ENCODE measurements around the gene CATSPERE.
"Not testable (repeated sequence)": the region's sequence is repeated elsewhere in the genome, so short reads cannot be mapped to it uniquely, and the experiment has no call there.

The CATSPERE gene

DNA sequence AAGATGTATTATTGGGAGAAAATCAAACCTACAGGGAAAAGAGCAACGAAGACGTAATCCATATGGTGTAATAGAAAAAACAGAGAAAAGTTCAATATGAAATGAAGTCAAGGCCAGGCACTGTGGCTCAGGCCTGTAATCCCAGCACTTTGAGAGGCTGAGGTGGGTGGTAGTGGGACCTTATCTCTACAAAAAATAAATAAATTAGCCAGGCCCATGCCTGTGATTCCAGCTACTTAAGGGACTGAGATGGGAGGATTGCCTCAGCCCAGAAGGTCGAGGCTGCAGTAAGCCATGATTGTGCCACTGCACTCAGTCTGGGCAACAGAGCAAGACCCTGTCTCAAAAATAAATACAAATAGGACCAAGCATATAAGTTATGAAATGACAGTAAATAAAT, 203.3 kb downstream of the CATSPERE start:
- DNase-seq (ENCODE audit: low read depth in 2 of 2), result no peak

DNA sequence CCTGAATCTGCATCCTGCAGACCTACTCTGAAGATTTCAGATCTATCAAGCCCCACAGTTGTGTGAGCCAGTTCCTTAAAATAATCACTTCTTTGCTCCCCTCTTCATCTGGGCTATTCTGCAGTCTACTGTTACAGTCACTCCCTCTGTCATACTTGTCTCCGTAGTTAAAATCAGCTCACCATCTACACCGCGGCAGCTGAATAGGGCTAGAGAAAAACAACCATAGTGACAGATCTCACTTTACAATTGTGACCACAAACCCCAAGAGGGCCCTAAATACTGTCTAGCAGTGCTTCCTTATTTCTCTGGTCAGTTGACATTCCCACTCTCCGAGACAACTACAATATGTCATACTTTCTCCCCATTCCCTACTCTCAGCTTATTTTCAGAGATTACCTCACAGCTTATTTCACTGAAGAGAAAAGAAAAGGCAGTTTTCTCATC, 204.7 kb downstream of the CATSPERE start:
- no peak for DNase-seq (ENCODE audit: low read depth in 2 of 2)

GRCh38 chr1:244666672-244667418, 205.8 kb downstream of the CATSPERE start:
- DNase-seq (ENCODE audit: low read depth in 2 of 2), result not testable (repeated sequence)

GRCh38 chr1:244667797-244668196, 206.7 kb downstream of the CATSPERE start:
- DNase-seq (ENCODE audit: low read depth in 2 of 2), result no peak

- DNase-seq (ENCODE audit: low read depth in 2 of 2), result no peak
Observed at GRCh38 chr1:244672946-244673682, 212.0 kb downstream of the CATSPERE start.

DNA sequence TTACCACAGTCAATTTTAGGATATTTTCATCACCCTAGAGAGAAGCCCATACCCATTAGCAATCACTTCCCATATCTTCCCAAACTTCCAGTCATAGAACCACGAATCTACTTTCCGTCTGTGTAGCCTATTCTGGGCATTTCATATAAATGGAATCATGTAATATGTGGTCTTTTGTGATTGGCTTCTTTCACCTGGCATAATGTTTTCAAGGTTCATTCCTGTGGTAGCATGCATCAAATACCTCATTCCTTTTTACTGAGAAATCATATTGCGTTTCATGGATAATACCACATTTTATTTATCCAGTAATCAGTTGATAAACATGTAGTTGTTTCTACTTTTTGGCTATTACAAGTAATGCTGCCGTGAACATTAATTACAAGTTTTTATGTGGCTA, 213.4 kb downstream of the CATSPERE start:
- no peak for DNase-seq (ENCODE audit: low read depth in 2 of 2)

DNA sequence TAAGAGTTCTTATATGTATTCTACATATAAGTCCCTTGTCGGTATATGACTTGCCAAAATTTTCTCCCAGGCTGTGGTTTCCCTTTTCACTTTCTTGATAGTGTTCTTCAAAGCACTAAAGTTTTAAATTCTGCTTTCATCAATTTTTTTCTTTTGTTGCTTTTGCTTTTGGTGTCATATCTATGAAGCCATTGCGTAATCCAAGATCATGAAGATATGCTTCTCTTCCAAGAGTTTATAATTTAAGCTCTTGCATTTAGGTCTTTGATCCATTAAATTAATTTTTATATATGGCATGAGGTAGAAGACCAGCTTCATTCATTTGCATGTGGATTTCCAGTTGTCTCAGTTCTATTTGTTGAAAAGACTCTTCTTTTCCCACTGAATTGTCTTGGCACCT, 214.1 kb downstream of the CATSPERE start:
- no peak for DNase-seq (ENCODE audit: low read depth in 2 of 2)

DNA sequence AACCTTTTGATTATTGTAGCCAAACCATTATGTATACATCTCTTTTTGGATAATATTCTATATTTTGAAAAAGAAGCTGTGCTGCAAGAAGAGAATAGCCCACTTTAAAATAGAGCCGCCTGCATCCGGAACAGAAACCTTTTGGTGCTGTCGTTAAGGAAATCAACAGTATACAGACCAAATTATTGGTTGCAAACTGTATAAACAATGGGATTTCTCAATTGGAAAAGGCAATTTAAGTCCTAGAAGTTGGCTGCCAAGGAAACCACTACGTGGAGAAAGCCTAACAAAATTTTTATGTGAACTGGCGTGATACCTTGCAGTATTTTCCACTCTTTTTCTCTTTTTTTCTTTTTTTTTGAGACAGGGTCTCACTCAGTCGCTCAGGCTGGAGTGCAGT, 217.6 kb downstream of the CATSPERE start:
- no peak for DNase-seq (ENCODE audit: low read depth in 2 of 2)

DNA sequence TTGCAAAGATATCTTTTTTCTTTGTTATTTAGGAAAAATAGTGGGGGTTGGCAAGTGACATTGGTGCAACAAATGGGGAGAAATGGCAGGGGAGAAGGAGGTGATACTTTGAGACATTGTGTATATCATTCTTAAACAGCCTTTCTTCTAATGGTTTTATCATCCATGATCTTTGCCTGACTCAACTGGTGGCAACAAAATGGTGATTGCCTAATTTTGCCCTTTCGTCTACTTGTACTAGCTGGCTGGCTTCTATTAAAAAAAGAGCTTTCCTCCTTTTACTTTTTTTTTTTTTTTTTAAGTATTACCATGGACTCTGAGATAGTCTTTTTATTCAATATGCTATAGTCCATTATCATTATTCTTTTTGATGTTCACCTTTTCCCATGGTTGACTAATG, 219.6 kb downstream of the CATSPERE start:
- DNase-seq (ENCODE audit: low read depth in 2 of 2), result no peak

DNA sequence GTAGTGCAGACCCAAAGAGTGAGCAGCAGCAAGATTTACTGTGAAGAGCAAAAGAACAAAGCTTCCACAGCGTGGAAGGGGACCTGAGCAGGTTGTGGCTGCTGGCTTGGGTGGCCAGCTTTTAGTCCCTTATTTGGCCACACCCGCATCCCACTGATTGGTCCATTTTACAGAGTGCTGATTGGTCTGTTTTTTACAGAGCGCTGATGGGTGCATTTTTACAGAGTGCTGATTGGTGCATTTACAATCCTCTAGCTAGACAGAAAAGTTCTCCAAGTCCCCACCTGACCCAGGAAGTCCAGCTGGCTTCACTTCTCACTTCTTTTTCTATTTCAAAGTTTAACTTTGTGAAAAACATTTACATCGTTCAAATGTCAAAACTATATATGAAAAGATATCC, 221.0 kb downstream of the CATSPERE start:
- not testable (repeated sequence) for DNase-seq (ENCODE audit: low read depth in 2 of 2)

All from stimulated activated CD4-positive, alpha-beta T cell treated with anti-CD3 and anti-CD28 coated beads, Interleukin-1b, Interleukin-23, amount 100 ng/mL, for 1 hour (primary cell).